Hypothalamus (tissue), 51 donors: ENCODE measurements around the gene FOLR3.
"Not testable (repeated sequence)": the region's sequence is repeated elsewhere in the genome, so short reads cannot be mapped to it uniquely, and the experiment has no call there.

Experiments used
- DNase-seq, 51 donors: peaks; one replicate each; lab custom pipeline; 2025; lab: John Stamatoyannopoulos, UW

The FOLR3 gene

DNA sequence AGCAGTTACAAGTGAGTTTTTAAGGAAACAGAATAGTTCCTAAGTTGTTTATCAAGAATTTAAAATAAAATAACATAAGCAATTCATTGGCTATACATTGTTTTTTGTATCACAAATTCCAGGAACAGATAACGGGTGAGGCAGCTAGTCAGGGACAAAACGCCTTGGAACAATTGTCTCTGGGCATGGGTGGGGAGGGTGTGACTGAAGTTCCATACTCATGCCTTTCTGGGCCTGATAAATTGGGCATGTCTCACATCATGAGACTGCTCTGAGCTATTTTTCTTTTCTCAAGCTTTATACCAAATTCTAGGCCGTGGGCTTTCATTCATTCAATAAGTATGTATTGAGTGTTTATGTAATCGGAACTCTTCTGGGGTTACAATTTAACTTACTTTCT is 21.6 kb downstream of the FOLR3 start:
- no peak for DNase-seq

- no peak for DNase-seq
Observed at GRCh38 chr11:72160319-72160718, 24.8 kb downstream of the FOLR3 start.

GRCh38 chr11:72162891-72163492 is 27.5 kb downstream of the FOLR3 start:
- no peak for DNase-seq

DNA sequence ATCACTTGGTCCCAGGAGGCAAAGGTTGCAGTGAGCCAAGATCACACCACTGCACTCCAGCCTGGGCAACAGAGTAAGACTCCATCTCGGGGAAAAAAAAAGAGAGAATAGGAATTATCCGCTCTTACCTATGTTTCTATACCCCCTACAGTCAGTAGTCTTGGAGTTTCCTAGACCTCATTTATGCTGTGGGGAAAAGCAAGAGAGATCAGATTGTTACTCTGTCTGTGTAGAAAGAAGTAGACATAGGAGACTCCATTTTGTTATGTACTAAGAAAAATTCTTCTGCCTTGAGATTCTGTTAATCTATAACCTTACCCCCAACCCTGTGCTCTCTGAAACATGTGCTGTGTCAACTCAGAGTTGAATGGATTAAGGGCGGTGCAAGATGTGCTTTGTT is 28.7 kb downstream of the FOLR3 start:
- not testable (repeated sequence) for DNase-seq

GRCh38 chr11:72169046-72169555 is 33.6 kb downstream of the FOLR3 start:
- DNase-seq, result not testable (repeated sequence)

DNA sequence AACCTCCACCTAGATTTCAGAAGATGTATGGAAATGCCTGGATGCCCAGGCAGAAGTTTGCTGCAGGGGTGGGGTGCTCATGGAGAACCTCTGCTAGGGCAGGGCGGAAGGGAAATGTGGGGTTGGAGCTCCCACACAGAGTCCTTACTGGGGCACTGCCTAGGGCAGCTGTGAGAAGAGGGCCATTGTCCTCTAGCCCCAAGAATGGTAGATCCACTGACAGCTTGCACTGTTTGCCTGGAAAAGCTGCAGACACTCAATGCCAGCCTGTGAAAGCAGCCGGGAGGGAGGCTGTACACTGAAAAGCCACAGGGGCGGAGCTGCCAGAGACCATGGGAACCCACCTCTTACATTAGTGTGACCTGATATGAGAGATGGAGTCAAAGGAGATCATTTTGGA is 34.2 kb downstream of the FOLR3 start:
- peak in 21 of 51 donors; percentile 5 to 66 (median 33) for DNase-seq

GRCh38 chr11:72172043-72172442 is 36.5 kb downstream of the FOLR3 start:
- not testable (repeated sequence) for DNase-seq

DNA sequence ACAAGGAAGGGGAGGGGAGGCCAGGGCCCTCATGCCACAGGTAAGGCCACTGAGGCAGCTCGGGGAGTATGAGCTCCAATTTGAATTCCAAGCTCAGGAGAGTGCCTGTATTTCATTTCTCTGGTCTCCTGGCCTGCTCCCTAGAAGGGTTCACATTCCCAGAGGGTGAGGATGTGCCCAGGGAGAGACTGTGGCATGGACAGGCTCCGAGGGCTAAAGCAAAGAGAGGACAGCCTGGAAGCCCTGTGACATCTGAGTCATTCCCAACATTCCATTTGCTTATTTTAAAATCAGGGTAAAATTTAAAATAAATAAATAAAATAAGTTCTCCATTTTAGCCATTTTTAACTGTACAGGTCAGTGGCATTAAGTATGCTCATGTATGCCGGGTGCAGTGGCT is 37.8 kb downstream of the FOLR3 start:
- no peak for DNase-seq

GRCh38 chr11:72174302-72175070 is 39.0 kb downstream of the FOLR3 start:
- no peak for DNase-seq

DNA sequence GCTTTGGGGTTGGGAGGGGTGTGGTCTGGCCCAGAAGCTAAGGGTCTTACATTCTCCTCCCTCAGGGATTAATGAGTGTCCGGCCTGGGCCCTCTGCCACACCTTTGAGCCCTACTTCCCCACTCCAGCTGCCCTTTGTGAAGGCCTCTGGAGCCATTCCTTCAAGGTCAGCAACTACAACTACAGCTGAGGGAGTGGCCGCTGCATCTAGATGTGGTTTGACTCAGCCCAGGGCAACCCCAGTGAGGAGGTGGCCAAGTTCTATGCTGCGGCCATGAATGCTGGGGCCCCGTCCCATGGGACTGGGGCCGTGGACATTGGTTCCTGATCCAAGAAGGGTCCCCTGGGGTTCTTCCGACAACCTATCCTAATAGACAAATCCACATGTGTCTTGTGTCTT is 42.1 kb downstream of the FOLR3 start:
- no peak for DNase-seq

DNA sequence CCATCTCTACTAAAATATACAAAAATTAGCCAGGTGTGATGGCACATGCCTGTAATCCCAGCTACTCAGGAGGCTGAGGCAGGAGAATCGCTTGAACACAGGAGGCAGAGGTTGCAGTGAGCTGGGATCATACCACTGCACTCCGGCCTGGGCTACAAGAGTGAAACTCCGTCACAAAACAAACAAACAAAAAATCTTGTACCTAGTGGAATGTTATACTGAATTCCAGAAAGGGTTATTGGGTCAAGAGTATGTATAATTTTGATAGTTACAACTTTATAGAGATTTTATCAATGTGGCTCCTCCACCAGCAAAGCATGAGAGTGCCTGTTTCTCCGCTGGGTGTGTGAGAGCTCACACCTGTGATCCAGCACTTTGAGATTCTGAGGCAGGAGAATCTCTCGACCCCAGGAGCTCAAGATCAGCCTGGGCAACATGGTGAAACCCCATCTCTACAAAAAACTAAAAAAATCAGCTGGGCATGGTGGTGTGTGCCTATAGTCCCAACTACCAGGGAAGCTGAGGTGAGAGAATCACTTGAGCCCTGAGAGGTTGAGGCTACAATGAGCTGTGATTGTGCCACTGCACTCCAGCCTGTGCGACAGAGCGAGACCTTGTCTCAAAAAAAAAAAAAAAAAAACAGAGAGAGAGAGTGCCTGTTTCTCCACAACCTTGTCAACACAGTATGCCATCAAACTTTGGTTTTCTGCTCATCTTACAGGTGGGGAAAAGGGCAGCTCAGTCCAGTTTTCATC is 43.7 kb downstream of the FOLR3 start:
- DNase-seq, result no peak

GRCh38 chr11:72179804-72180396 is 44.4 kb downstream of the FOLR3 start:
- DNase-seq, result no peak

- DNase-seq, result peak in 1 of 51 donors; percentile 16
Observed at GRCh38 chr11:72180892-72181552, 45.5 kb downstream of the FOLR3 start.

DNA sequence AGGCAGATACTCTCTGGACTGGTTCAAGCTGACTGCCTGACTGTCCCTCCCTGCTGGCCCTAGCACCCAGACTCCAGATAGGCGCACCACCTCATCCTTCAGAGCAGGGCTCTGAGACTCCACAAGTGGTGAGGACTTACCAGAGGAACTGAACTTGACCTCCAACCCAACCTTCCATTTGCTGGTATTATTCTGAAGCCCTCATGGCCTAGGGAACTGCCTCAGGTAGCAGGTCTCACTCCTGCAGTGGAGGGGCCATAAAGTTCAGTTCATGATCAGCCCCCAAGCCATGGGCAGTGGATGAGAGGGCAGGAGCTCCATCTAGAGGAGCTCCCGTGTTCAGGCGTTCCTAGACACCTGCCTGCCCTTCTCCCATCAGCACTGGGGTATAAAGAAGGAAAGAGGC is 46.0 kb downstream of the FOLR3 start:
- DNase-seq, result not testable (repeated sequence)

DNA sequence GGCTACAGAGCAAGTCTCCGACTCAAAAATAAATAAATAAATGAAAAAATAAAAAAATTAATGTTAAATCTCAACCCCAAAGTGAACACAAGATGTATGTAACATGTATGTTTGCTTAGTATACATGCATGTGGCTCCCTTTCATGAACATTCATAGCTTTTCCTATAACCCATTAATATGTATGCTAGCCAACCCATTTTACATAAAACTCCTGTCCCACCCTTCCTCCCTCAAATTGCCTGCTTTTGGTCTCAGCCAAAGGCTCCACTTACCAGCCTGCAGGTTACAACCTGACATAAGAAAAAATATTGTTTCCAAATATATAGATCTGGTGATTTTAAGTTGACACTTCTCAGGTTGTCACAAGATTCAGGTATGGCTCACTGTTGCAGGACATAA is 52.7 kb downstream of the FOLR3 start:
- DNase-seq, result no peak
